Ascending aorta (tissue), 2 donors: ENCODE measurements around the gene RNF41. TPM values are rescaled to one million over a fixed set of nuclear protein-coding genes. Genes with fewer than 3 reads are reported as not detected.

Experiments
- DNase-seq, 2 donors: peaks; one replicate each; pipeline ENCODE4 v3.0.0-alpha.2; 2019; ENCODE audit warnings: low spot score in 2 of 2
- H3K27ac ChIP-seq, 2 donors: fragments of 200-600 bp; sonication (generic); one replicate each; pipeline ENCODE4 v1.5.1; 2016 to 2017; ENCODE audit warnings: mild to moderate bottlenecking in 1 of 2
- H3K27me3 ChIP-seq: fragments of 200-600 bp; sonication (generic); one replicate; pipeline ENCODE4 v1.5.1; 2017
- H3K36me3 ChIP-seq, 2 donors: fragments of 200-600 bp; sonication (generic); one replicate each; pipeline ENCODE4 v1.5.1; 2016
- H3K4me1 ChIP-seq, 2 donors: fragments of 200-600 bp; sonication (generic); one replicate each; pipeline ENCODE4 v1.5.1; 2016 to 2017; ENCODE audit warnings: mild to moderate bottlenecking in 1 of 2
- H3K4me3 ChIP-seq, 2 donors: fragments of 200-600 bp; sonication (generic); one replicate each; pipeline ENCODE4 v1.5.1; 2016 to 2017; ENCODE audit warnings: mild to moderate bottlenecking in 1 of 2
- H3K9me3 ChIP-seq, 2 donors: fragments of 200-600 bp; sonication (generic); one replicate each; pipeline ENCODE4 v1.5.1; 2016
- CTCF ChIP-seq, 3 experiments: fragments of 200-600 bp in 2 of 3; fragments of 450-650 bp in 1 of 3; sonication (generic) in 2 of 3; IDR thresholded peaks; one replicate each; pipeline ENCODE4 v1.5.1; 2016 to 2019; ENCODE audit warnings: antibody characterized with exemption in 3 of 3, mild to moderate bottlenecking in 1 of 3, moderate library complexity in 1 of 3
- intact Hi-C: fragments of 100-400 bp; cut with DNase I; formaldehyde crosslinking; loops from one replicate; pipeline ENCODE4 v1.15.1; 2023
- total RNA-seq: library from RNA; depleted of rRNA; stranded (reverse); fragments of >200 nt; gene quantifications from one replicate; pipeline ENCODE4 v1.1.0, GENCODE V29; 2016

RNF41 gene
- total RNA-seq, 1 donor from 2014 or later: 50.3 TPM

GRCh38 chr12:56241424-56242303, 19.9 kb upstream of the RNF41 start:
- intact Hi-C loops: no loop called here
- TF ChIP-seq CTCF (IDR thresholded peaks at IDR 0.05): no peak
- no peak for DNase-seq
- no peaks in the 10 kb centered on the region for H3K4me1 ChIP-seq
- H3K4me3 ChIP-seq: no peak overlapping the region
- H3K27me3 ChIP-seq: no peaks in the 10 kb centered on the region
- no peak overlapping the region for H3K27ac ChIP-seq
- H3K9me3 ChIP-seq: no peaks in the 10 kb centered on the region
- peaks cover 68 to 84% of the 10 kb centered on the region in 2 donors for H3K36me3 ChIP-seq

- H3K27ac ChIP-seq: no peak overlapping the region
- no peak for TF ChIP-seq CTCF (IDR thresholded peaks at IDR 0.05)
- DNase-seq: no peak
- H3K27me3 ChIP-seq: no peaks in the 10 kb centered on the region
- H3K9me3 ChIP-seq: no peaks in the 10 kb centered on the region
- intact Hi-C loops: no loop called here
- H3K4me1 ChIP-seq: no peaks in the 10 kb centered on the region
- H3K4me3 ChIP-seq: no peak overlapping the region
- H3K36me3 ChIP-seq: peaks cover 29 to 43% of the 10 kb centered on the region in 2 donors
Measured at GRCh38 chr12:56237552-56237951, 15.8 kb upstream of the RNF41 start.

- Histone ChIP-seq H3K9me3 (no peaks in the 10 kb centered on the region), H3K4me1 (no peaks in the 10 kb centered on the region), H3K36me3 (peaks cover 24 to 37% of the 10 kb centered on the region in 2 donors), H3K27me3 (no peaks in the 10 kb centered on the region), H3K27ac (no peak overlapping the region), H3K4me3 (no peak overlapping the region)
- intact Hi-C loops: no loop called here
- DNase-seq: no peak
- TF ChIP-seq CTCF (IDR thresholded peaks at IDR 0.05): no peak
Measured at GRCh38 chr12:56236985-56237384, 15.3 kb upstream of the RNF41 start.

- intact Hi-C loops: no loop called here
- Histone ChIP-seq H3K36me3 (peaks cover 15 to 29% of the 10 kb centered on the region in 2 donors), H3K4me3 (no peak overlapping the region)
Measured at GRCh38 chr12:56236091-56236490, 14.4 kb upstream of the RNF41 start.

GRCh38 chr12:56234746-56235436, 13.2 kb upstream of the RNF41 start:
- DNase-seq: no peak
- H3K36me3 ChIP-seq: peaks cover 5 to 17% of the 10 kb centered on the region in 2 donors
- H3K27ac ChIP-seq: no peak overlapping the region
- intact Hi-C loops: no loop called here
- no peak overlapping the region for H3K4me3 ChIP-seq
- no peaks in the 10 kb centered on the region for H3K27me3 ChIP-seq
- no peaks in the 10 kb centered on the region for H3K9me3 ChIP-seq
- no peaks in the 10 kb centered on the region for H3K4me1 ChIP-seq
- no peak for TF ChIP-seq CTCF (IDR thresholded peaks at IDR 0.05)

More at GRCh38 chr12:56236091-56236490, 14.4 kb upstream of the RNF41 start:
- no peak for TF ChIP-seq CTCF (IDR thresholded peaks at IDR 0.05)
- no peaks in the 10 kb centered on the region for H3K9me3 ChIP-seq
- no peak for DNase-seq
- no peaks in the 10 kb centered on the region for H3K4me1 ChIP-seq
- H3K27ac ChIP-seq: no peak overlapping the region
- no peaks in the 10 kb centered on the region for H3K27me3 ChIP-seq
